Upper lobe of left lung (tissue), 4 donors: ENCODE results near the gene PRCC.

Experiments
- EP300 ChIP-seq, 4 donors: sonication (generic); formaldehyde crosslinking; IDR thresholded peaks; one replicate each; pipeline ENCODE4 v1.5.1; 2017; ENCODE audit warnings: antibody characterized with exemption in 4 of 4, control low read depth in 2 of 4
- POLR2AphosphoS5 ChIP-seq, 2 donors: sonication (generic); formaldehyde crosslinking; IDR thresholded peaks; one replicate each; pipeline ENCODE4 v1.5.1; 2017; ENCODE audit warnings: antibody characterized with exemption in 2 of 2
- TF ChIP-seq, protein P1 (sequence below), 6 experiments: fragments of 450-650 bp in 4 of 6; fragments of 200-600 bp in 2 of 6; sonication (generic) in 2 of 6; IDR thresholded peaks; one replicate each; pipeline ENCODE4 v1.5.1; 2016 to 2019; ENCODE audit warnings: antibody characterized with exemption in 6 of 6

DNA sequence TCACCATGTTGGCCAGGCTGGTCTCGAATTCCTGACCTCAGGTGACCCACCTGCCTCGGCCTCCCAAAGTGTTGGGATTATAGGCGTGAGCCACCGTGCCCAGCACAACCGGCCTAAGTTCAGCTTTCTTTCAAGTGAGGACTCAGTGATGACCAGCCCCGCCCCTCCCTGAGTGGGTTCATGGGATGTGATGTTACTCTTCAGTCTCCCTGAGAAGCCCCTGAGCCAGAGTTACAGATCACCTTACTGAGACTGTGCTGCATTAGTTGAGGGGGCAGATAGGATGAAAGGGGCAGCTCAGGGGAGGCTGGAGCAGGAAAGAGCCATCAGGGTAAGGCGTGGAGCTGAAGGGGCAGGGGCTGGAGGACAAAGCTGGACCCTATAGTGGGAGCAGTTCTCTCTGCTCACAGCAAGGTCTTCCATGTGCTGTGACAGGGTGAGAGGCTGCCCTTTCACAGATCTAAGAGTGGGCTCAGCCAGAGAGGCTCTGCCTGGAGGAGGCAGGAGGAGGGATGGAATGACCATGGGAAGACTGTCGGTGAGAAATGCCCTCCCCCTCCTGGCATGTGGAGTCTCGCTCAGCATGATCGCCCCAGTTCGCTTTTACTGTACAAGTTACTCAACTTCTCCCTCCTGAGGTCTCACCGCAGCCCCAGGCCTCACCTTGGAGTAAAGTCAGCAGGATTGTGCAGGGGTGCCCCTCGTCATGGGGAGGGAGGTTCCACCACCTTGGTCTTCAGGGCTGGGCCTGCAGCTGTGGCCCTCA is 35.9 kb downstream of the PRCC start:
- TF ChIP-seq, protein P1, sequence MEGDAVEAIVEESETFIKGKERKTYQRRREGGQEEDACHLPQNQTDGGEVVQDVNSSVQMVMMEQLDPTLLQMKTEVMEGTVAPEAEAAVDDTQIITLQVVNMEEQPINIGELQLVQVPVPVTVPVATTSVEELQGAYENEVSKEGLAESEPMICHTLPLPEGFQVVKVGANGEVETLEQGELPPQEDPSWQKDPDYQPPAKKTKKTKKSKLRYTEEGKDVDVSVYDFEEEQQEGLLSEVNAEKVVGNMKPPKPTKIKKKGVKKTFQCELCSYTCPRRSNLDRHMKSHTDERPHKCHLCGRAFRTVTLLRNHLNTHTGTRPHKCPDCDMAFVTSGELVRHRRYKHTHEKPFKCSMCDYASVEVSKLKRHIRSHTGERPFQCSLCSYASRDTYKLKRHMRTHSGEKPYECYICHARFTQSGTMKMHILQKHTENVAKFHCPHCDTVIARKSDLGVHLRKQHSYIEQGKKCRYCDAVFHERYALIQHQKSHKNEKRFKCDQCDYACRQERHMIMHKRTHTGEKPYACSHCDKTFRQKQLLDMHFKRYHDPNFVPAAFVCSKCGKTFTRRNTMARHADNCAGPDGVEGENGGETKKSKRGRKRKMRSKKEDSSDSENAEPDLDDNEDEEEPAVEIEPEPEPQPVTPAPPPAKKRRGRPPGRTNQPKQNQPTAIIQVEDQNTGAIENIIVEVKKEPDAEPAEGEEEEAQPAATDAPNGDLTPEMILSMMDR (IDR thresholded peaks at IDR 0.05) = no peak
- TF ChIP-seq EP300 (IDR thresholded peaks at IDR 0.05) (no peak), POLR2AphosphoS5 (IDR thresholded peaks at IDR 0.05) (no peak)
